ENCODE measurements around the gene VSTM5. TPM values are rescaled to one million over a fixed set of nuclear protein-coding genes. Genes with fewer than 3 reads are reported as not detected.

The VSTM5 gene
- total and polyA plus RNA-seq, 4 donors, result 0.05 TPM; not detected in 3

- H3K27me3 ChIP-seq (ENCODE audit: control insufficient read depth in 4 of 4, insufficient read depth in 4 of 4, low read length in 3 of 4), result no peaks in the 10 kb centered on the region
- no peaks in the 10 kb centered on the region for H3K36me3 ChIP-seq (ENCODE audit: control insufficient read depth in 4 of 4, insufficient read depth in 3 of 4, low read depth in 1 of 4, low read length in 3 of 4)
- no peak overlapping the region for H3K9ac ChIP-seq (ENCODE audit: low read depth in 1 of 2, low read length in 2 of 2)
- WGBS, result 93% methylated on average over 2 of the region's 2 CpGs
- no peak overlapping the region for H3K27ac ChIP-seq (ENCODE audit: low read depth in 1 of 2, low read length in 2 of 2)
- DNase-seq (ENCODE audit: low spot score), result no peak
- no peaks in the 10 kb centered on the region for H3K4me1 ChIP-seq (ENCODE audit: control insufficient read depth in 4 of 4, insufficient read depth in 4 of 4, low read length in 3 of 4)
- H3K9me3 ChIP-seq (ENCODE audit: control insufficient read depth in 4 of 4, low read length in 3 of 4), result no peaks in the 10 kb centered on the region
- TF ChIP-seq ZBTB33 (IDR thresholded peaks at IDR 0.05), result no peak
- no peak for TF ChIP-seq RAD21 (IDR thresholded peaks at IDR 0.05)
- no peak for TF ChIP-seq NR2F2 (IDR thresholded peaks at IDR 0.05)
- no peak for TF ChIP-seq GABPA (IDR thresholded peaks at IDR 0.05 in 1 of 2, conservative IDR thresholded peaks at IDR 0.05 in 1 of 2)
- no peak for TF ChIP-seq CTCF (IDR thresholded peaks at IDR 0.05; ENCODE audit: low read depth, low read length, missing input control)
- no peak for TF ChIP-seq EGR1 (IDR thresholded peaks at IDR 0.05; ENCODE audit: low read depth in 2 of 2)
- no peak for TF ChIP-seq REST (IDR thresholded peaks at IDR 0.05)
- no peak for TF ChIP-seq RXRA (IDR thresholded peaks at IDR 0.05)
- TF ChIP-seq MAX (IDR thresholded peaks at IDR 0.05), result no peak
- no peak for TF ChIP-seq HNF4A (conservative IDR thresholded peaks at IDR 0.05)
- TF ChIP-seq FOXA2 (IDR thresholded peaks at IDR 0.05), result no peak
- no peak for TF ChIP-seq TAF1 (conservative IDR thresholded peaks at IDR 0.05)
- no peak for TF ChIP-seq HNF4G (IDR thresholded peaks at IDR 0.05)
- TF ChIP-seq FOXA1 (IDR thresholded peaks at IDR 0.05), result no peak
- TF ChIP-seq ATF3 (IDR thresholded peaks at IDR 0.05), result no peak
- TF ChIP-seq JUND (IDR thresholded peaks at IDR 0.05), result no peak
- H3K4me3 ChIP-seq (ENCODE audit: low read depth in 1 of 3, low read length in 3 of 3), result no peak overlapping the region
These were observed 9.0 kb downstream of the VSTM5 start for GRCh38 chr11:93841446-93841845.

- H3K36me3 ChIP-seq (ENCODE audit: control insufficient read depth in 4 of 4, insufficient read depth in 3 of 4, low read depth in 1 of 4, low read length in 3 of 4), result no peaks in the 10 kb centered on the region
- H3K9me3 ChIP-seq (ENCODE audit: control insufficient read depth in 4 of 4, low read length in 3 of 4), result no peaks in the 10 kb centered on the region
- no peak overlapping the region for H3K9ac ChIP-seq (ENCODE audit: low read depth in 1 of 2, low read length in 2 of 2)
- no peaks in the 10 kb centered on the region for H3K27me3 ChIP-seq (ENCODE audit: control insufficient read depth in 4 of 4, insufficient read depth in 4 of 4, low read length in 3 of 4)
- H3K4me1 ChIP-seq (ENCODE audit: control insufficient read depth in 4 of 4, insufficient read depth in 4 of 4, low read length in 3 of 4), result no peaks in the 10 kb centered on the region
- WGBS, result 62% methylated on average over 3 of the region's 3 CpGs
- DNase-seq (ENCODE audit: low spot score), result no peak
- no peak for TF ChIP-seq YY1 (IDR thresholded peaks at IDR 0.05)
- no peak for TF ChIP-seq FOXA2 (IDR thresholded peaks at IDR 0.05)
- no peak overlapping the region for H3K4me3 ChIP-seq (ENCODE audit: low read depth in 1 of 3, low read length in 3 of 3)
- H3K27ac ChIP-seq (ENCODE audit: low read depth in 1 of 2, low read length in 2 of 2), result no peak overlapping the region
These were observed 9.4 kb downstream of the VSTM5 start for GRCh38 chr11:93840981-93841380.
